GM23248 (cell line): ENCODE data around the gene SERINC2. TPM values are rescaled to one million over a fixed set of nuclear protein-coding genes. Genes with fewer than 3 reads are reported as not detected.
"Not testable (repeated sequence)": the region's sequence is repeated elsewhere in the genome, so short reads cannot be mapped to it uniquely, and the experiment has no call there.

Experiments
- DNase-seq: peaks from one replicate; pipeline ENCODE4 v3.0.0-alpha.2; 2015
- H2AFZ ChIP-seq: fragments of 200-600 bp; sonication (generic); 2 replicates; pipeline ENCODE4 v1.6.1; 2016; ENCODE audit warnings: antibody characterized with exemption
- H3F3A ChIP-seq: fragments of 200-600 bp; sonication (generic); 2 replicates; pipeline ENCODE4 v1.6.1; 2016; ENCODE audit warnings: mild to moderate bottlenecking, antibody characterized with exemption, mixed run types; ENCODE audit not compliant: insufficient read depth
- H3K27ac ChIP-seq: fragments of 200-600 bp; sonication (generic); 2 replicates; pipeline ENCODE4 v1.5.1; 2016; ENCODE audit warnings: mild to moderate bottlenecking
- H3K27me3 ChIP-seq: fragments of 200-600 bp; sonication (generic); replicated peaks from 2 replicates; pipeline ENCODE4 v1.6.1; 2016; ENCODE audit warnings: mild to moderate bottlenecking; ENCODE audit not compliant: insufficient read depth
- H3K36me3 ChIP-seq: fragments of 200-600 bp; sonication (generic); 2 replicates; pipeline ENCODE4 v1.6.1; 2016; ENCODE audit warnings: low read depth, mild to moderate bottlenecking
- H3K4me1 ChIP-seq: fragments of 200-600 bp; sonication (generic); 2 replicates; pipeline ENCODE4 v1.6.1; 2016; ENCODE audit warnings: mild to moderate bottlenecking; ENCODE audit not compliant: insufficient read depth
- H3K4me2 ChIP-seq: fragments of 200-600 bp; sonication (generic); one replicate; pipeline ENCODE4 v1.6.1; 2016; ENCODE audit warnings: mild to moderate bottlenecking; ENCODE audit not compliant: unreplicated experiment
- H3K4me3 ChIP-seq: fragments of 200-600 bp; sonication (generic); 2 replicates; pipeline ENCODE4 v1.5.1; 2016; ENCODE audit warnings: mild to moderate bottlenecking
- H3K79me2 ChIP-seq: fragments of 200-600 bp; sonication (generic); 2 replicates; pipeline ENCODE4 v1.6.1; 2016; ENCODE audit warnings: mild to moderate bottlenecking; ENCODE audit not compliant: insufficient read depth
- H3K9ac ChIP-seq: fragments of 200-600 bp; sonication (generic); 2 replicates; pipeline ENCODE4 v1.6.1; 2016; ENCODE audit warnings: mild to moderate bottlenecking
- H3K9me2 ChIP-seq: fragments of 200-600 bp; sonication (generic); 2 replicates; pipeline ENCODE4 v1.6.1; 2016; ENCODE audit warnings: mixed run types, mild to moderate bottlenecking, moderate library complexity; ENCODE audit not compliant: insufficient read depth
- H3K9me3 ChIP-seq: fragments of 200-600 bp; sonication (generic); one replicate; pipeline ENCODE4 v1.6.1; 2017; ENCODE audit warnings: low read depth
- H4K20me1 ChIP-seq: fragments of 200-600 bp; sonication (generic); 2 replicates; pipeline ENCODE4 v1.6.0; 2016; ENCODE audit not compliant: insufficient read depth
- EZH2 ChIP-seq: fragments of 200-600 bp; sonication (generic); IDR thresholded peaks from 2 replicates; pipeline ENCODE4 v1.6.1; 2018; ENCODE audit warnings: antibody characterized with exemption, mild to moderate bottlenecking; ENCODE audit not compliant: insufficient read depth, poor library complexity, severe bottlenecking
- EZH2phosphoT487 ChIP-seq: fragments of 200-600 bp; sonication (generic); IDR thresholded peaks from 2 replicates; pipeline ENCODE4 v1.6.1; 2018; ENCODE audit warnings: antibody characterized with exemption, moderate library complexity, mild to moderate bottlenecking, low read depth; ENCODE audit not compliant: insufficient read depth
- WGBS, 2 experiments: methylation state at CpG; one replicate each; pipeline ENCODE4 v1.1.6; 2015 to 2017; ENCODE audit warnings: low lambda C conversion rate in 2 of 2, low coverage in 1 of 2; ENCODE audit errors: missing lambda C conversion rate in 2 of 2; 5-methylcytosine and 5-hydroxymethylcytosine counted together
- in situ Hi-C: fragments of 300-500 bp; cut with MboI; formaldehyde crosslinking; loops from 2 replicates; pipeline ENCODE4 v1.15.0; 2020
- polyA plus RNA-seq: library from polyadenylated mRNA; unstranded; fragments of >200 nt; fragmentation: Nextera tagmentation; extraction: Ambion mirVana; gene quantifications from 2 replicates; pipeline ENCODE4 v1.2.1, GENCODE V29; 2016
- total RNA-seq: library from RNA; depleted of rRNA; stranded (reverse); fragments of >200 nt; shearing (Covaris generic); gene quantifications from 2 replicates; pipeline ENCODE4 v1.2.3, GENCODE V29; 2014; rRNA removed

The SERINC2 gene
- total and polyA plus RNA-seq, 2 experiments from 2014 or later = 50.9 to 96.0 TPM

GRCh38 chr1:31479811-31480210 lies 66.8 kb downstream of the SERINC2 start:
- Histone ChIP-seq H3K36me3 (no peaks in the 10 kb centered on the region), H3K4me1 (peaks cover 17% of the 10 kb centered on the region), H3K9me2 (no peaks in the 10 kb centered on the region), H3K9me3 (no peaks in the 10 kb centered on the region), H3K27me3 (peaks cover 24% of the 10 kb centered on the region), H2AFZ (no peak overlapping the region), H4K20me1 (no peaks in the 10 kb centered on the region), H3F3A (peaks cover 31% of the 10 kb centered on the region), H3K79me2 (no peaks in the 10 kb centered on the region), H3K4me2 (no peak overlapping the region), H3K27ac (no peak overlapping the region), H3K9ac (no peak overlapping the region), H3K4me3 (no peak overlapping the region)
- no peak for TF ChIP-seq EZH2phosphoT487
- TF ChIP-seq EZH2 = no peak
- WGBS, 2 experiments = 60 to 68% methylated on average over 2 of the region's 2 CpGs
- DNase-seq = peak; percentile 61
- in situ Hi-C loops = no loop called here

- H3K36me3 ChIP-seq, H3K27ac ChIP-seq, H3K79me2 ChIP-seq, H3K4me2 ChIP-seq, H3K9me2 ChIP-seq, H3K4me3 ChIP-seq, H3K9me3 ChIP-seq, H4K20me1 ChIP-seq, H3K9ac ChIP-seq, in situ Hi-C loops, DNase-seq, H2AFZ ChIP-seq: not testable (repeated sequence)
- Histone ChIP-seq H3F3A (peaks cover 31% of the 10 kb centered on the region), H3K27me3 (peaks cover 24% of the 10 kb centered on the region), H3K4me1 (peaks cover 17% of the 10 kb centered on the region)
- WGBS, 2 experiments = 72 to 82% methylated on average over 4 of the region's 4 CpGs
These were observed 67.4 kb downstream of the SERINC2 start for GRCh38 chr1:31480426-31480825.

- Histone ChIP-seq H3F3A (peaks cover 31% of the 10 kb centered on the region), H3K9me2 (no peaks in the 10 kb centered on the region), H3K36me3 (no peaks in the 10 kb centered on the region), H3K4me2 (peak overlapping the region; percentile 53), H3K4me1 (peaks cover 17% of the 10 kb centered on the region), H3K27ac (peak overlapping the region; percentile 64), H4K20me1 (no peaks in the 10 kb centered on the region), H2AFZ (no peak overlapping the region), H3K9me3 (no peaks in the 10 kb centered on the region), H3K27me3 (peaks cover 29% of the 10 kb centered on the region), H3K4me3 (no peak overlapping the region), H3K9ac (peak overlapping the region; percentile 40), H3K79me2 (no peaks in the 10 kb centered on the region)
- no peak for TF ChIP-seq EZH2phosphoT487
- TF ChIP-seq EZH2 = no peak
- in situ Hi-C loops = no loop called here
- DNase-seq = no peak
- 34 to 44% methylated on average over 6 of the region's 6 CpGs for WGBS, 2 experiments
These were observed 69.5 kb downstream of the SERINC2 start for GRCh38 chr1:31482482-31483011.

- Histone ChIP-seq H3K9ac (peak overlapping the region; percentile 40), H3K79me2 (no peaks in the 10 kb centered on the region), H3K9me3 (no peaks in the 10 kb centered on the region), H3K4me3 (no peak overlapping the region), H3K4me2 (peak overlapping the region; percentile 53), H4K20me1 (no peaks in the 10 kb centered on the region), H3K4me1 (peaks cover 17% of the 10 kb centered on the region), H3K27me3 (peaks cover 34% of the 10 kb centered on the region), H3F3A (peaks cover 31% of the 10 kb centered on the region), H3K27ac (peak overlapping the region; percentile 64), H2AFZ (no peak overlapping the region), H3K9me2 (no peaks in the 10 kb centered on the region), H3K36me3 (no peaks in the 10 kb centered on the region)
- in situ Hi-C loops = no loop called here
- TF ChIP-seq EZH2 = no peak
- peak; percentile 99 for TF ChIP-seq EZH2phosphoT487
- DNase-seq = peak; percentile 97
- 1 to 2% methylated on average over 13 of the region's 13 CpGs for WGBS, 2 experiments
These were observed 70.3 kb downstream of the SERINC2 start for GRCh38 chr1:31483012-31483946.

Other genes starting within 250 kb of the SERINC2 start
- 0.11 TPM in 1 of 2 replicates, not detected in the other for gene NKAIN1, start 173.3 kb upstream of the SERINC2 start, total RNA-seq
- not detected in 2 replicates for gene NKAIN1, start 173.3 kb upstream of the SERINC2 start, polyA plus RNA-seq
- gene SNRNP40, start 116.4 kb upstream of the SERINC2 start, total RNA-seq = 38.7 and 57.6 TPM in 2 replicates
- 51.5 and 51.9 TPM in 2 replicates for gene SNRNP40, start 116.4 kb upstream of the SERINC2 start, polyA plus RNA-seq
- 32.2 and 34.8 TPM in 2 replicates for gene ZCCHC17, start 116.2 kb upstream of the SERINC2 start, total RNA-seq
- gene ZCCHC17, start 116.2 kb upstream of the SERINC2 start, polyA plus RNA-seq = 65.6 and 66.8 TPM in 2 replicates
- 0.51 and 2.1 TPM in 2 replicates for gene FABP3, start 40.1 kb upstream of the SERINC2 start, total RNA-seq
- gene FABP3, start 40.1 kb upstream of the SERINC2 start, polyA plus RNA-seq = 3.9 and 4.0 TPM in 2 replicates
- gene TINAGL1, start 163.3 kb downstream of the SERINC2 start, total RNA-seq = 3.5 and 4.7 TPM in 2 replicates
- 1.1 and 1.4 TPM in 2 replicates for gene TINAGL1, start 163.3 kb downstream of the SERINC2 start, polyA plus RNA-seq
- not detected in 2 replicates for gene HCRTR1, start 204.5 kb downstream of the SERINC2 start, total RNA-seq
- not detected in 2 replicates for gene HCRTR1, start 204.5 kb downstream of the SERINC2 start, polyA plus RNA-seq
- gene PEF1, start 231.7 kb downstream of the SERINC2 start, total RNA-seq = 97.5 and 131 TPM in 2 replicates
- 71.3 and 77.8 TPM in 2 replicates for gene PEF1, start 231.7 kb downstream of the SERINC2 start, polyA plus RNA-seq